PC-9 (cell line): Measurements from ENCODE around the gene GON7. TPM values are rescaled to one million over a fixed set of nuclear protein-coding genes. Genes with fewer than 3 reads are reported as not detected.

Source experiments
- BruUV-seq: library from RNA; stranded (reverse); fragments of 400-500 nt; replicated peaks from 2 replicates; lab custom pipeline; 2021; lab: Mats Ljungman, UMichigan
- CTCF ChIA-PET: fragments of 300-600 bp; sonication (Branson Sonifier 250); formaldehyde crosslinking; loops from one replicate; lab custom pipeline; 2022; ENCODE audit warnings: antibody characterized with exemption; lab: Charles Lee
- POLR2A ChIA-PET: fragments of 300-600 bp; sonication (Branson Sonifier 250); formaldehyde crosslinking; loops from one replicate; lab custom pipeline; 2022; ENCODE audit warnings: antibody characterized with exemption; ENCODE audit not compliant: unreplicated experiment; lab: Charles Lee
- DNase-seq, 2 experiments: peaks; one replicate each; pipeline versions ENCODE4 v3.0.0 to v3.0.0-alpha.2; 2015 to 2022; ENCODE audit warnings: mixed read lengths in 1 of 2
- H2AFZ ChIP-seq: fragments of 200-600 bp; sonication (generic); 2 replicates; pipeline ENCODE4 v1.8.1; 2017; ENCODE audit warnings: antibody characterized with exemption
- H3F3A ChIP-seq: fragments of 200-600 bp; sonication (generic); 2 replicates; pipeline ENCODE4 v1.8.1; 2017; ENCODE audit warnings: antibody characterized with exemption, mild to moderate bottlenecking, low read depth; ENCODE audit not compliant: insufficient read depth
- H3K27ac ChIP-seq: fragments of 200-600 bp; sonication (generic); 2 replicates; pipeline ENCODE4 v1.6.1; 2016; ENCODE audit warnings: mixed run types
- H3K27me3 ChIP-seq: fragments of 200-600 bp; sonication (generic); 2 replicates; pipeline ENCODE4 v1.6.1; 2016; ENCODE audit warnings: low read depth, mixed run types; ENCODE audit not compliant: insufficient read depth
- H3K36me3 ChIP-seq: fragments of 200-600 bp; sonication (generic); 2 replicates; pipeline ENCODE4 v1.6.1; 2016; ENCODE audit warnings: low read depth, mixed run types
- H3K4me1 ChIP-seq: fragments of 200-600 bp; sonication (generic); replicated peaks from 2 replicates; pipeline ENCODE4 v1.6.1; 2016; ENCODE audit warnings: mixed run types; ENCODE audit not compliant: insufficient read depth
- H3K4me2 ChIP-seq: fragments of 200-600 bp; sonication (generic); 2 replicates; pipeline ENCODE4 v1.6.1; 2017; ENCODE audit warnings: mixed run types
- H3K4me3 ChIP-seq: fragments of 200-600 bp; sonication (generic); 2 replicates; pipeline ENCODE4 v1.6.1; 2016; ENCODE audit warnings: mixed run types
- H3K79me2 ChIP-seq: fragments of 200-600 bp; sonication (generic); 2 replicates; pipeline ENCODE4 v1.6.1; 2017; ENCODE audit warnings: low read depth, mixed run types
- H3K9me2 ChIP-seq: fragments of 200-600 bp; sonication (generic); 2 replicates; pipeline ENCODE4 v1.8.1; 2017; ENCODE audit warnings: mild to moderate bottlenecking; ENCODE audit not compliant: insufficient read depth
- H3K9me3 ChIP-seq: fragments of 200-600 bp; sonication (generic); 2 replicates; pipeline ENCODE4 v1.8.1; 2016; ENCODE audit warnings: low read depth; ENCODE audit not compliant: insufficient read depth
- H4K20me1 ChIP-seq: fragments of 200-600 bp; sonication (generic); 2 replicates; pipeline ENCODE4 v1.8.1; 2017; ENCODE audit not compliant: insufficient read depth
- EZH2 ChIP-seq: fragments of 200-600 bp; sonication (generic); IDR thresholded peaks from 2 replicates; pipeline ENCODE4 v1.8.0; 2017; ENCODE audit warnings: antibody characterized with exemption, low read depth
- intact Hi-C: fragments of 100-400 bp; cut with micrococcal nuclease; formaldehyde crosslinking; loops from one replicate; pipeline ENCODE4 v1.10.0; 2022; ENCODE audit not compliant: unreplicated experiment
- total RNA-seq: library from RNA; stranded (reverse); gene quantifications from 2 replicates; pipeline ENCODE4 v1.2.3, GENCODE V29; 2021
- TF ChIP-seq, protein P1 (sequence below): fragments of 200-600 bp; sonication (generic); conservative IDR thresholded peaks from 2 replicates; pipeline ENCODE4 v1.6.1; 2017; ENCODE audit warnings: mixed run types, antibody characterized with exemption, mild to moderate bottlenecking, moderate library complexity

Gene GON7
- total RNA-seq, 1 experiment from 2014 or later: 9.3 TPM

DNA sequence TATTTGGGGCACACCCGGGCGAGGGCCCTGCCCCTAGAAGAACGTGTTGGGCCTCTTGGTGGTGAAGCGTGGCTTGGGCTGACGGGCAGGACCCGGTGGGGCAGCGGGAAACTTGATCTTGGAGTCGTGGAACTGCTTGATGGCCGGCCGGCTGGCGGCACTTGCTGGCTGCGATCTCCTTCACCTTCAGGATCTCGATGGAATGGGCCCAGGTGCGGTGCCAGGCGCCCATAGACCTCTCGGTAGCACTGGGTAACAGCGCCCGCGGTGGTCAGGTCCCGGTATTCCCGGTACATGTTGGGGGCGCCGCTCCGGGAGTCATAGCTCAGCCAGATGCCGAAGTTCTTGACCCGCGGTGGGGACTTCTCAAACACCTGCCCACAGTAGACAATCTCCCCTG, 16.7 kb upstream of the GON7 start:
- no peak for DNase-seq
- Histone ChIP-seq H3K27ac (no peak overlapping the region), H4K20me1 (no peaks in the 10 kb centered on the region), H3K4me1 (no peaks in the 10 kb centered on the region), H3K9me2 (no peaks in the 10 kb centered on the region), H3K27me3 (no peaks in the 10 kb centered on the region), H3K79me2 (no peaks in the 10 kb centered on the region), H3F3A (no peaks in the 10 kb centered on the region), H3K36me3 (no peaks in the 10 kb centered on the region; the same call in 1 of the 2 replicates), H3K9me3 (no peaks in the 10 kb centered on the region), H3K4me3 (no peak overlapping the region), H2AFZ (no peak overlapping the region), H3K4me2 (no peak overlapping the region)
- ChIA-PET CTCF (no interaction called here), POLR2A (no interaction called here)
- TF ChIP-seq, protein P1, sequence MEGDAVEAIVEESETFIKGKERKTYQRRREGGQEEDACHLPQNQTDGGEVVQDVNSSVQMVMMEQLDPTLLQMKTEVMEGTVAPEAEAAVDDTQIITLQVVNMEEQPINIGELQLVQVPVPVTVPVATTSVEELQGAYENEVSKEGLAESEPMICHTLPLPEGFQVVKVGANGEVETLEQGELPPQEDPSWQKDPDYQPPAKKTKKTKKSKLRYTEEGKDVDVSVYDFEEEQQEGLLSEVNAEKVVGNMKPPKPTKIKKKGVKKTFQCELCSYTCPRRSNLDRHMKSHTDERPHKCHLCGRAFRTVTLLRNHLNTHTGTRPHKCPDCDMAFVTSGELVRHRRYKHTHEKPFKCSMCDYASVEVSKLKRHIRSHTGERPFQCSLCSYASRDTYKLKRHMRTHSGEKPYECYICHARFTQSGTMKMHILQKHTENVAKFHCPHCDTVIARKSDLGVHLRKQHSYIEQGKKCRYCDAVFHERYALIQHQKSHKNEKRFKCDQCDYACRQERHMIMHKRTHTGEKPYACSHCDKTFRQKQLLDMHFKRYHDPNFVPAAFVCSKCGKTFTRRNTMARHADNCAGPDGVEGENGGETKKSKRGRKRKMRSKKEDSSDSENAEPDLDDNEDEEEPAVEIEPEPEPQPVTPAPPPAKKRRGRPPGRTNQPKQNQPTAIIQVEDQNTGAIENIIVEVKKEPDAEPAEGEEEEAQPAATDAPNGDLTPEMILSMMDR: no peak
- no peak for TF ChIP-seq EZH2
- intact Hi-C loops: no loop called here
- no TSS peak for BruUV-seq

DNA sequence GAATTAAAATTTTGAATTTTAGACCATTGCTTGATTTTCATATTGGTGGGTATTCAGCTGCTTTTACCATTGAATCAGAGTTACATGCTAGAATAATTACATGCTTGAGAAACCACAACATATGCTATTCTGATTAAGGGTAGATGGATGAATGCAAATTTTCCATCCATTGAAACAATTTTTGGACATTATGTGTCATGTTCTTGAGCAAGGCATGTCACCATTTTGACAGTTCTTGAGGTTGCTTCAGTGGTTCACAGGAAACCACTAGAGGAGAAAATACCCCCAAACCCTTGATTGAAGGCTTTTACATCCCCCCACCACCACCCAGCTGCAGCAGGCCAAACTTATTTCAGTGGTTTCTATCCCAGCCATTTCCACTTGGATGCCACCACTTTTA, 13.6 kb upstream of the GON7 start:
- H3K27ac ChIP-seq: no peak overlapping the region
- no peaks in the 10 kb centered on the region; the same call in 1 of the 2 replicates for H3K36me3 ChIP-seq
- intact Hi-C loops: no loop called here
- H3K4me2 ChIP-seq: no peak overlapping the region
- BruUV-seq: no TSS peak
- H4K20me1 ChIP-seq: no peaks in the 10 kb centered on the region
- no peaks in the 10 kb centered on the region for H3K4me1 ChIP-seq
- H3K9me2 ChIP-seq: no peaks in the 10 kb centered on the region
- no peak for DNase-seq
- no peaks in the 10 kb centered on the region for H3K27me3 ChIP-seq
- ChIA-PET POLR2A (no interaction called here), CTCF (no interaction called here)
- no peak for TF ChIP-seq EZH2
- TF ChIP-seq, protein P1: no peak
- no peaks in the 10 kb centered on the region for H3K9me3 ChIP-seq
- H3F3A ChIP-seq: no peaks in the 10 kb centered on the region
- H3K79me2 ChIP-seq: no peaks in the 10 kb centered on the region
- H2AFZ ChIP-seq: no peak overlapping the region
- no peak overlapping the region for H3K4me3 ChIP-seq

DNA sequence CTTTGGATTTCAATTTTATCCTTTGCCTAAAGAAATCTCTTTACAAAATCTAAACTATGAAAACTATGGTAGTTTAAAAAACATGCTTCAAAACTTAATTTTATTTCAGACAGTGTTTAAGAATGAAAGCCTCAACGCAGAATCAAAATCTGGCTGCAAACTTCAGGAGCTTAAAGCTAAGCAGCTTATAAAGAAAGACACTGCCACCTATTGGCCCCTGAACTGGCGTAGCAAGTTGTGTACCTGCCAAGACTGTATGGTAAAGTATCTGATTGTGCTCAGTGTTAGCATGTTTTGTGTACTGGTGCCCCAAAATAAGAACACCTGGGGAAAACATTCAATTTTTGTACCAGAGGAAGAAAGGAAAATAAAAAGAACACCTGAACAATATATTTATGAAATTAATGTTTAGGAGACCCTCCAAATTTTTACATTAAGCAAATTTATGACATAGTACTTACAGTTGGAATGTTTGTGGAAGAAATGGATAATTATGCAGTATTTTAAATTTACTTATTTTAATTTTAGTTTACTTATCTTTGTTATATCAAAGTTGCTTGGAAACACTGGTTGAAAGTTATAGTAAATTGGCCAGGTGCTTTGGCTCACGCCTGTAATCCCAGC, 12.3 kb upstream of the GON7 start:
- Histone ChIP-seq H3K9me3 (no peaks in the 10 kb centered on the region), H2AFZ (no peak overlapping the region), H3K27me3 (no peaks in the 10 kb centered on the region), H3K4me2 (no peak overlapping the region), H4K20me1 (no peaks in the 10 kb centered on the region), H3F3A (no peaks in the 10 kb centered on the region), H3K4me1 (no peaks in the 10 kb centered on the region), H3K9me2 (no peaks in the 10 kb centered on the region), H3K79me2 (no peaks in the 10 kb centered on the region), H3K27ac (no peak overlapping the region), H3K36me3 (peaks cover 4% of the 10 kb centered on the region; the same call in 1 of the 2 replicates), H3K4me3 (no peak overlapping the region)
- ChIA-PET POLR2A (interaction anchor here (0.6 to 0.7 kb wide), 4 partner anchors 13 to 575 kb away, joined by 3 to 16 read pairs (median 10); partner anchors contain the start of genes GON7 and UBR7), CTCF (interaction anchor here (0.6 to 0.7 kb wide), 2 partner anchors 64 to 225 kb away, joined by 4 to 5 read pairs; no protein-coding TSS in a partner anchor)
- TF ChIP-seq, protein P1: peak; percentile 73
- TF ChIP-seq EZH2: no peak
- DNase-seq: peak in 1 of 2 experiments; percentile 65
- no TSS peak for BruUV-seq
- intact Hi-C loops: no loop called here
